K562 (cell line): ENCODE data around the gene MIP. TPM values are rescaled to one million over a fixed set of nuclear protein-coding genes. Genes with fewer than 3 reads are reported as not detected.
A peak's percentile ranks its signal among the peaks of the same experiment; 100 is the strongest.

Experiments used
- BRF2 ChIP-seq: IDR thresholded peaks from 3 replicates; pipeline ENCODE4 v1.6.1; 2011; ENCODE audit warnings: borderline replicate concordance, mild to moderate bottlenecking; ENCODE audit not compliant: insufficient read length, insufficient read depth
- C11orf30 ChIP-seq: fragments of 450-650 bp; IDR thresholded peaks from 2 replicates; pipeline ENCODE4 v1.6.1; 2016; ENCODE audit warnings: low read depth, mild to moderate bottlenecking
- CBFA2T3 ChIP-seq: fragments of 450-650 bp; IDR thresholded peaks from 2 replicates; pipeline ENCODE4 v1.6.1; 2017
- CEBPG ChIP-seq, 3 experiments: fragments of 200-800 bp in 1 of 3; sonication (Bioruptor generic) in 1 of 3; sonication (generic) in 1 of 3; formaldehyde crosslinking in 1 of 3; IDR thresholded peaks in 2 of 3; conservative IDR thresholded peaks in 1 of 3; 2 replicates each; pipeline versions ENCODE4 v1.6.1 to v1.8.0; 2016 to 2022; ENCODE audit warnings: missing compliant biosample characterization in 2 of 3, missing genetic modification characterization in 2 of 3, mild to moderate bottlenecking in 1 of 3, missing genetic modification reagents in 1 of 3
- CXXC5 ChIP-seq: fragments of 250-450 bp; sonication (Bioruptor Pico); IDR thresholded peaks from 2 replicates; pipeline ENCODE4 v1.8.0; 2022; ENCODE audit warnings: inconsistent platforms, mild to moderate bottlenecking, moderate library complexity
- DNMT1 ChIP-seq: fragments of 450-650 bp; IDR thresholded peaks from 2 replicates; pipeline ENCODE4 v1.6.1; 2016; ENCODE audit warnings: antibody characterized with exemption, mild to moderate bottlenecking
- ESRRA ChIP-seq: fragments of 450-650 bp; IDR thresholded peaks from 2 replicates; pipeline ENCODE4 v1.6.1; 2014; ENCODE audit warnings: low read depth, mild to moderate bottlenecking, moderate library complexity, borderline replicate concordance
- ESRRB ChIP-seq: fragments of 250-450 bp; sonication (Bioruptor Pico); IDR thresholded peaks from 2 replicates; pipeline ENCODE4 v1.5.0; 2020; ENCODE audit warnings: mild to moderate bottlenecking, moderate library complexity, borderline replicate concordance
- MCM5 ChIP-seq: fragments of 450-650 bp; IDR thresholded peaks from 2 replicates; pipeline ENCODE4 v1.6.1; 2016; ENCODE audit warnings: low read depth
- MXI1 ChIP-seq: IDR thresholded peaks from 2 replicates; pipeline ENCODE4 v1.6.1; 2011; ENCODE audit warnings: low read depth, mild to moderate bottlenecking, improper control_type of control experiment, low read length
- MYBL2 ChIP-seq, 2 experiments: fragments of 450-650 bp in 1 of 2; sonication (generic) in 1 of 2; formaldehyde crosslinking in 1 of 2; IDR thresholded peaks; 2 replicates each; pipeline versions ENCODE4 v1.6.1 to v1.8.1; 2017 to 2022; ENCODE audit warnings: borderline replicate concordance in 1 of 2, inconsistent platforms in 1 of 2, low read depth in 1 of 2, mild to moderate bottlenecking in 1 of 2, missing genetic modification reagents in 1 of 2, moderate library complexity in 1 of 2
- NONO ChIP-seq, 2 experiments: fragments of 200-400 bp in 1 of 2; fragments of 450-650 bp in 1 of 2; formaldehyde crosslinking in 1 of 2; IDR thresholded peaks; 2 replicates each; pipeline ENCODE4 v1.6.1; 2017; ENCODE audit warnings: low read depth in 2 of 2, mild to moderate bottlenecking in 2 of 2, moderate library complexity in 2 of 2, low read length in 1 of 2
- POLR2B ChIP-seq: fragments of 450-650 bp; IDR thresholded peaks from 2 replicates; pipeline ENCODE4 v1.6.1; 2018; ENCODE audit warnings: low read depth; ENCODE audit not compliant: partially characterized antibody
- PRMT5 ChIP-seq: sonication (generic); formaldehyde crosslinking; IDR thresholded peaks from 2 replicates; pipeline ENCODE4 v1.5.0; 2020; ENCODE audit warnings: missing genetic modification reagents
- PYGO2 ChIP-seq: fragments of 450-650 bp; IDR thresholded peaks from 2 replicates; pipeline ENCODE4 v1.6.1; 2016; ENCODE audit warnings: mild to moderate bottlenecking, missing genetic modification characterization, moderate library complexity, missing compliant biosample characterization
- RAD21 ChIP-seq, 2 experiments: fragments of 250-450 bp in 1 of 2; fragments of 450-650 bp in 1 of 2; sonication (Bioruptor Pico) in 1 of 2; formaldehyde crosslinking in 1 of 2; IDR thresholded peaks in 1 of 2; conservative IDR thresholded peaks in 1 of 2; 2 replicates each; pipeline versions ENCODE4 v1.4.0 to v1.8.0; 2020 to 2022; ENCODE audit warnings: mild to moderate bottlenecking in 2 of 2, moderate library complexity in 1 of 2
- ZNF197 ChIP-seq: fragments of 200-800 bp; sonication (Bioruptor generic); IDR thresholded peaks from 2 replicates; pipeline ENCODE4 v1.6.1; 2016; ENCODE audit warnings: low read depth, missing genetic modification characterization, missing compliant biosample characterization
- ZNF280A ChIP-seq: fragments of 450-650 bp; IDR thresholded peaks from 2 replicates; pipeline ENCODE4 v1.6.1; 2018; ENCODE audit warnings: mild to moderate bottlenecking, low read depth; ENCODE audit not compliant: partially characterized antibody
- ZZZ3 ChIP-seq: fragments of 450-650 bp; IDR thresholded peaks from 2 replicates; pipeline ENCODE4 v1.6.1; 2016; ENCODE audit warnings: antibody characterized with exemption, mild to moderate bottlenecking, moderate library complexity
- polyA plus RNA-seq, 8 experiments: library from polyadenylated mRNA; depleted of rRNA in 4 of 8; stranded (reverse) in 5 of 8; unstranded in 3 of 8; fragments of >200 nt; fragmentation: Nextera tagmentation in 2 of 8; fragmentation: Illumina TruSeq in 1 of 8; extraction: Ambion mirVana in 2 of 8; extraction: Trizol in 1 of 8; gene quantifications; 2 replicates each; pipeline versions ENCODE4 v1.2.1 to v1.2.3, GENCODE V29; 2011 to 2014; ENCODE audit warnings: inconsistent platforms in 1 of 8, missing spikeins in 1 of 8
- total RNA-seq, 7 experiments: library from RNA; depleted of rRNA in 6 of 7; stranded (reverse); fragments of >200 nt in 6 of 7; fragmentation: Illumina TruSeq in 2 of 7; extraction: Trizol in 2 of 7; gene quantifications; 2 replicates each; pipeline versions ENCODE4 v1.2.1 to v1.2.3, GENCODE V29; 2011 to 2021; ENCODE audit warnings: low replicate concordance in 1 of 7
- TF ChIP-seq, protein P1 (sequence below): fragments of 450-650 bp; formaldehyde crosslinking; IDR thresholded peaks from 2 replicates; pipeline ENCODE4 v1.4.0; 2022; ENCODE audit warnings: missing genetic modification characterization
- TF ChIP-seq, protein P2 (sequence below): fragments of 200-800 bp; sonication (Bioruptor generic); IDR thresholded peaks from 2 replicates; pipeline ENCODE4 v1.6.1; 2017; ENCODE audit warnings: missing genetic modification characterization, missing compliant biosample characterization

Gene MIP
- total and polyA plus RNA-seq, 9 of the 15 experiments (the other 6 are each of a cell fraction or from before 2014, with no cell fraction given), result 0.09 to 0.36 (median 0.19) TPM; not detected in 5

GRCh38 chr12:56468216-56469006, 14.0 kb upstream of the MIP start, which contains the start of gene SPRYD4 (continued):
- TF ChIP-seq MXI1 (peak; percentile 97), ESRRB (no peak), POLR2B (peak; percentile 85), ESRRA (peak; percentile 71; the same call in 1 of the 2 replicates), ZNF197 (CRISPR knock-in tag) (no peak), RAD21 (CRISPR knock-in tag; conservative IDR thresholded peaks at IDR 0.05 in 1 of 2, IDR thresholded peaks at IDR 0.05 in 1 of 2) (peak in 1 of 2 experiments; percentile 11; a peak in 2 of 4 replicates), CBFA2T3 (no peak), ZZZ3 (0 out of 2 replicates have a peak, but pooled peaks have one; percentile 48), C11orf30 (peak; percentile 94), DNMT1 (no peak), CXXC5 (peak; percentile 97), MCM5 (no peak), PRMT5 (CRISPR knock-in tag) (no peak), NONO (IDR thresholded peaks at IDR 0.05; ENCODE audit: low read depth in 2 of 2, low read length in 1 of 2) (0 out of 4 replicates have a peak, but pooled peaks of 1 of the 2 experiments have one; percentile 57), ZNF280A (no peak), BRF2 (no peak), PYGO2 (0 out of 2 replicates have a peak, but pooled peaks have one; percentile 28), CEBPG (CRISPR knock-in tag; IDR thresholded peaks at IDR 0.05) (no peak), CEBPG (tag; conservative IDR thresholded peaks at IDR 0.05 in 1 of 2, IDR thresholded peaks at IDR 0.05 in 1 of 2) (no peak), MYBL2 (IDR thresholded peaks at IDR 0.05; ENCODE audit: low read depth) (no peak), MYBL2 (CRISPR knock-in tag; IDR thresholded peaks at IDR 0.05; ENCODE audit: borderline replicate concordance) (no peak)
- TF ChIP-seq, protein P1, sequence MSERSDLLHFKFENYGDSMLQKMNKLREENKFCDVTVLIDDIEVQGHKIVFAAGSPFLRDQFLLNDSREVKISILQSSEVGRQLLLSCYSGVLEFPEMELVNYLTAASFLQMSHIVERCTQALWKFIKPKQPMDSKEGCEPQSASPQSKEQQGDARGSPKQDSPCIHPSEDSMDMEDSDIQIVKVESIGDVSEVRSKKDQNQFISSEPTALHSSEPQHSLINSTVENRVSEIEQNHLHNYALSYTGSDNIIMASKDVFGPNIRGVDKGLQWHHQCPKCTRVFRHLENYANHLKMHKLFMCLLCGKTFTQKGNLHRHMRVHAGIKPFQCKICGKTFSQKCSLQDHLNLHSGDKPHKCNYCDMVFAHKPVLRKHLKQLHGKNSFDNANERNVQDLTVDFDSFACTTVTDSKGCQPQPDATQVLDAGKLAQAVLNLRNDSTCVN (CRISPR knock-in tag), result no peak
- TF ChIP-seq, protein P2, sequence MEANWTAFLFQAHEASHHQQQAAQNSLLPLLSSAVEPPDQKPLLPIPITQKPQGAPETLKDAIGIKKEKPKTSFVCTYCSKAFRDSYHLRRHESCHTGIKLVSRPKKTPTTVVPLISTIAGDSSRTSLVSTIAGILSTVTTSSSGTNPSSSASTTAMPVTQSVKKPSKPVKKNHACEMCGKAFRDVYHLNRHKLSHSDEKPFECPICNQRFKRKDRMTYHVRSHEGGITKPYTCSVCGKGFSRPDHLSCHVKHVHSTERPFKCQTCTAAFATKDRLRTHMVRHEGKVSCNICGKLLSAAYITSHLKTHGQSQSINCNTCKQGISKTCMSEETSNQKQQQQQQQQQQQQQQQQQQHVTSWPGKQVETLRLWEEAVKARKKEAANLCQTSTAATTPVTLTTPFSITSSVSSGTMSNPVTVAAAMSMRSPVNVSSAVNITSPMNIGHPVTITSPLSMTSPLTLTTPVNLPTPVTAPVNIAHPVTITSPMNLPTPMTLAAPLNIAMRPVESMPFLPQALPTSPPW (CRISPR knock-in tag), result peak; percentile 88
